Endothelial cell of umbilical vein (primary cell): Measurements from ENCODE around the gene C15orf39. TPM values are rescaled to one million over a fixed set of nuclear protein-coding genes. Genes with fewer than 3 reads are reported as not detected.

Experiments
- BruUV-seq: library from RNA; stranded (reverse); fragments of 400-500 nt; replicated peaks from 2 replicates; lab custom pipeline; 2021; lab: Mats Ljungman, UMichigan
- CTCF ChIA-PET: fragments of 300-600, 350-600 bp; sonication (Branson Sonifier 250); formaldehyde crosslinking; loops from one replicate; lab custom pipeline; 2021; ENCODE audit warnings: antibody characterized with exemption, inconsistent platforms; lab: Charles Lee
- POLR2A ChIA-PET: fragments of 300-600, 350-600 bp; sonication (Branson Sonifier 250); formaldehyde crosslinking; loops from one replicate; lab custom pipeline; 2021; ENCODE audit warnings: antibody characterized with exemption, inconsistent platforms; lab: Charles Lee
- DNase-seq: peaks from one replicate; pipeline ENCODE4 v3.0.0-alpha.2; 2011; ENCODE audit warnings: low read depth, low spot score
- FAIRE-seq: peaks from 2 replicates; lab custom pipeline; 2011; peaks lifted over from hg19 to GRCh38; lab: Jason Lieb, UNC
- H2AFZ ChIP-seq: 2 replicates; pipeline ENCODE4 v1.6.0; 2012; ENCODE audit warnings: low read depth, low read length, control low read depth, inconsistent platforms
- H3K27ac ChIP-seq: 2 replicates; pipeline ENCODE4 v1.5.1; 2011; ENCODE audit warnings: low read depth, mild to moderate bottlenecking, control low read depth, low read length, moderate library complexity; ENCODE audit not compliant: insufficient read depth
- H3K27me3 ChIP-seq, 2 experiments: 2 replicates each; pipeline versions ENCODE4 v1.6.0 to v1.6.1; 2011; ENCODE audit warnings: low read length in 2 of 2, mixed read lengths in 1 of 2; ENCODE audit not compliant: control insufficient read depth in 2 of 2, insufficient read depth in 2 of 2
- H3K36me3 ChIP-seq, 2 experiments: 2 replicates in 1 of 2; 3 replicates in 1 of 2; pipeline ENCODE4 v1.5.1; 2011; ENCODE audit warnings: low read length in 2 of 2, mild to moderate bottlenecking in 1 of 2, moderate library complexity in 1 of 2; ENCODE audit not compliant: control insufficient read depth in 2 of 2, insufficient read depth in 2 of 2; ENCODE audit errors: extremely low read depth in 1 of 2
- H3K4me1 ChIP-seq: 3 replicates; pipeline ENCODE4 v1.5.1; 2011; ENCODE audit warnings: mild to moderate bottlenecking, low read length; ENCODE audit not compliant: control insufficient read depth, insufficient read depth; ENCODE audit errors: extremely low read depth
- H3K4me2 ChIP-seq: 2 replicates; pipeline ENCODE4 v1.6.1; 2011; ENCODE audit warnings: low read length, control low read depth, mixed read lengths; ENCODE audit not compliant: insufficient read depth
- H3K4me3 ChIP-seq, 3 experiments: fragments of 200-600 bp in 1 of 3; sonication (generic), shearing (Covaris generic) in 1 of 3; replicated peaks in 1 of 3; 2 replicates each; pipeline ENCODE4 v1.5.1; 2011 to 2016; ENCODE audit warnings: control low read depth in 3 of 3, low read length in 3 of 3, mild to moderate bottlenecking in 2 of 3, inconsistent platforms in 1 of 3, low read depth in 1 of 3, moderate library complexity in 1 of 3; ENCODE audit not compliant: insufficient read depth in 1 of 3
- H3K79me2 ChIP-seq: 2 replicates; pipeline ENCODE4 v1.6.0; 2012; ENCODE audit warnings: low read length, inconsistent platforms; ENCODE audit not compliant: control insufficient read depth, insufficient read depth
- H3K9ac ChIP-seq: replicated peaks from 2 replicates; pipeline ENCODE3; 2011; ENCODE audit warnings: low read length, control low read depth; ENCODE audit not compliant: insufficient read depth; ENCODE audit errors: extremely low read depth
- H3K9me1 ChIP-seq: replicated peaks from 3 replicates; pipeline ENCODE4 v1.6.0; 2011; ENCODE audit warnings: mild to moderate bottlenecking, low read length; ENCODE audit not compliant: control insufficient read depth, insufficient read depth; ENCODE audit errors: extremely low read depth
- H3K9me3 ChIP-seq: replicated peaks from 2 replicates; pipeline ENCODE4 v1.5.1; 2012; ENCODE audit warnings: low read length, inconsistent platforms; ENCODE audit not compliant: control insufficient read depth, insufficient read depth
- H4K20me1 ChIP-seq: replicated peaks from 2 replicates; pipeline ENCODE3; 2011; ENCODE audit warnings: mild to moderate bottlenecking, low read length; ENCODE audit not compliant: control insufficient read depth, insufficient read depth; ENCODE audit errors: extremely low read depth
- CTCF ChIP-seq, 2 donors: IDR thresholded peaks; 1 replicate in 1 of 2; 2 replicates in 1 of 2; pipeline ENCODE4 v1.5.1; 2011; ENCODE audit warnings: low read length in 2 of 2, mild to moderate bottlenecking in 2 of 2, moderate library complexity in 2 of 2, control low read depth in 1 of 2, inconsistent platforms in 1 of 2, low read depth in 1 of 2; ENCODE audit not compliant: insufficient read depth in 1 of 2; ENCODE audit errors: extremely low read depth in 1 of 2
- EZH2 ChIP-seq: IDR thresholded peaks from 2 replicates; pipeline ENCODE4 v1.6.1; 2012; ENCODE audit warnings: borderline replicate concordance, low read depth, mild to moderate bottlenecking, moderate library complexity, low read length, inconsistent platforms; ENCODE audit not compliant: severe bottlenecking
- FOS ChIP-seq: IDR thresholded peaks from 2 replicates; pipeline ENCODE4 v1.6.1; 2011; ENCODE audit warnings: mild to moderate bottlenecking, low read length, moderate library complexity, borderline replicate concordance; ENCODE audit not compliant: insufficient read depth
- MYC ChIP-seq: IDR thresholded peaks from one replicate; pipeline ENCODE4 v1.6.1; 2011; ENCODE audit warnings: mild to moderate bottlenecking, low read depth, low read length
- POLR2AphosphoS5 ChIP-seq: IDR thresholded peaks from 2 replicates; pipeline ENCODE4 v1.6.1; 2012; ENCODE audit warnings: low read depth, mild to moderate bottlenecking, control low read depth, low read length, moderate library complexity; ENCODE audit not compliant: insufficient read depth
- dilution Hi-C: fragments of 300-500 bp; cut with MboI; formaldehyde crosslinking; loops from one replicate; pipeline ENCODE4 v1.15.0; 2019; ENCODE audit warnings: low sequenced_read_pairs; ENCODE audit not compliant: extremely low pct_ligation_motif_present
- intact Hi-C: fragments of 100-400 bp; cut with micrococcal nuclease; formaldehyde crosslinking; loops from one replicate; pipeline ENCODE4 v1.10.0; 2022
- polyA plus RNA-seq, 4 experiments: library from polyadenylated mRNA; depleted of rRNA in 3 of 4; stranded (reverse) in 3 of 4; unstranded in 1 of 4; fragments of >200 nt; gene quantifications; 2 replicates each; pipeline versions ENCODE4 v1.2.1 to v1.2.3, GENCODE V29; 2011 to 2012; ENCODE audit warnings: missing spikeins in 1 of 4
- total RNA-seq: library from RNA; stranded (reverse); gene quantifications from 2 replicates; pipeline ENCODE4 v1.2.3, GENCODE V29; 2021

Gene C15orf39
- total and polyA plus RNA-seq, 2 donors (not counting 3 experiments of a cell fraction or from before 2014, with no cell fraction given) = 14.8 to 36.1 TPM

DNA sequence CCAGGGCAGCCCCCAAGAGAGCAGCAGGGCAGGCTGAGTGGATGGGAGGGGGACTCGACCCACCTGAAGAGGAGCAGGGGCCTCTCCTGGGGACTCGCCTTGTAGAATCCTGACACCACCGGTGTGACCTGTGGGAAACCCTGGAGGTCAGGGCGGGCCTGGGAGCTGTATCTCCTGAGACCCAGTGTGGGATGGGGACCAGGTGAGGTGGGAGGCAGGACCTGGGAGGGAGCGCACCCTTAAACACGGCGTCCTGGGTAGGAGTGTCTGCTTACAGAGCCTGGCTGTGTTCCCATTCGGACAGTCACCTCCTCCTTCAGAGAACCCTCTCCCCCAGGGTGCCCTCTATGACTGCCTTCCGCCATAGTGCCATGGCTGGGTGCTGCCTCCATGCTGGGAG, 27.1 kb downstream of the C15orf39 start:
- intact Hi-C loops (no loop called here), dilution Hi-C loops (no loop called here)
- no peaks in the 10 kb centered on the region for H3K4me1 ChIP-seq
- H2AFZ ChIP-seq = no peak overlapping the region
- H3K9me1 ChIP-seq = no peaks in the 10 kb centered on the region
- H3K27me3 ChIP-seq = peaks cover 1 to 3% of the 10 kb centered on the region in 2 experiments
- H3K4me2 ChIP-seq = no peak overlapping the region
- POLR2A ChIA-PET = no interaction called here
- no peak for TF ChIP-seq EZH2
- no peak for TF ChIP-seq CTCF (IDR thresholded peaks at IDR 0.05; ENCODE audit: extremely low read depth in 1 of 2, insufficient read depth in 1 of 2, low read depth in 1 of 2, low read length in 2 of 2)
- no peak for TF ChIP-seq POLR2AphosphoS5
- no peak for TF ChIP-seq FOS
- no peak for TF ChIP-seq MYC
- no peaks in the 10 kb centered on the region for H4K20me1 ChIP-seq
- no peaks in the 10 kb centered on the region for H3K79me2 ChIP-seq
- no peak overlapping the region for H3K9ac ChIP-seq
- H3K4me3 ChIP-seq = no peak overlapping the region
- no peaks in the 10 kb centered on the region for H3K36me3 ChIP-seq
- FAIRE-seq (no peak), DNase-seq (no peak)
- H3K9me3 ChIP-seq = no peaks in the 10 kb centered on the region
- no TSS peak for BruUV-seq
- H3K27ac ChIP-seq = no peak overlapping the region
- CTCF ChIA-PET = no interaction called here
